Tibial nerve (tissue), 4 donors: ENCODE results near the gene SCN8A.

Experiments
- EP300 ChIP-seq, 2 donors: sonication (generic); formaldehyde crosslinking; IDR thresholded peaks; one replicate each; pipeline ENCODE4 v1.6.1; 2017; ENCODE audit warnings: antibody characterized with exemption in 2 of 2, mild to moderate bottlenecking in 1 of 2
- POLR2A ChIP-seq, 2 donors: fragments of 450-650 bp; IDR thresholded peaks; one replicate each; pipeline ENCODE4 v1.6.1; 2017; ENCODE audit warnings: antibody characterized with exemption in 2 of 2, mild to moderate bottlenecking in 2 of 2, moderate library complexity in 2 of 2
- TF ChIP-seq, protein P1 (sequence below), 5 experiments: fragments of 200-600 bp in 3 of 5; fragments of 450-650 bp in 2 of 5; sonication (generic) in 3 of 5; IDR thresholded peaks; one replicate each; pipeline ENCODE4 v1.5.1; 2016 to 2019; ENCODE audit warnings: antibody characterized with exemption in 5 of 5, mild to moderate bottlenecking in 3 of 5, moderate library complexity in 2 of 5

DNA sequence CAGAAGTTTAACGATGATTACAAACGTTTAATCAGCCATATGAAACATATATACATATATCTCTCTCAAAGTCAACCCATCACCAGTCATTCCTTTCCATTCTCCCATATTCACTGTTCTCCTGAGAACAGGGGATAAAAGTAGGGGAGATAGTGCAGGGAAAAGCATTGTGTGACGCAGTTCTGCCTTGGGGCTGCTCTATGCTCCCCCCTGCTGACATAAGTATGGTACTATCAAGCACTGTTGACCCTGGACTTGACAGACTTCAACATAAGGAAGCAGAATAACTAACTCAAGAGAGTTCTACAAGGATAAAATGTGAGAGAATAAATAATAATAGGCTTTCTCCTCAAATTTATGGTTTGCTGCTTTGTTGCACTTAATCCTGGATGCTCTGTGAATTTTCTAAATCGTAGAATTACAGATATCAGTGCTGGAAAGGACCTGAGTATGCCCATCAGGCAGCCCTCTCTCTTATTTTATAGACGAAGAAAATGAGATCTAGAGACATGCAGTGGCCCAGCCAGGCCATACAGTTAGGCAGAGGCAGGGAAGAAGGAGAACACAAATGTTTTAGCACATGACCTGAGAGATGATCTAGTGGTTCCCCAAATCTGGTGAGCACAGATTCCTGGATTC, 87.2 kb downstream of the SCN8A start:
- TF ChIP-seq, protein P1, sequence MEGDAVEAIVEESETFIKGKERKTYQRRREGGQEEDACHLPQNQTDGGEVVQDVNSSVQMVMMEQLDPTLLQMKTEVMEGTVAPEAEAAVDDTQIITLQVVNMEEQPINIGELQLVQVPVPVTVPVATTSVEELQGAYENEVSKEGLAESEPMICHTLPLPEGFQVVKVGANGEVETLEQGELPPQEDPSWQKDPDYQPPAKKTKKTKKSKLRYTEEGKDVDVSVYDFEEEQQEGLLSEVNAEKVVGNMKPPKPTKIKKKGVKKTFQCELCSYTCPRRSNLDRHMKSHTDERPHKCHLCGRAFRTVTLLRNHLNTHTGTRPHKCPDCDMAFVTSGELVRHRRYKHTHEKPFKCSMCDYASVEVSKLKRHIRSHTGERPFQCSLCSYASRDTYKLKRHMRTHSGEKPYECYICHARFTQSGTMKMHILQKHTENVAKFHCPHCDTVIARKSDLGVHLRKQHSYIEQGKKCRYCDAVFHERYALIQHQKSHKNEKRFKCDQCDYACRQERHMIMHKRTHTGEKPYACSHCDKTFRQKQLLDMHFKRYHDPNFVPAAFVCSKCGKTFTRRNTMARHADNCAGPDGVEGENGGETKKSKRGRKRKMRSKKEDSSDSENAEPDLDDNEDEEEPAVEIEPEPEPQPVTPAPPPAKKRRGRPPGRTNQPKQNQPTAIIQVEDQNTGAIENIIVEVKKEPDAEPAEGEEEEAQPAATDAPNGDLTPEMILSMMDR (IDR thresholded peaks at IDR 0.05), result peak in 4 of 5 experiments; percentile 23 to 39 (median 32)
- TF ChIP-seq EP300 (IDR thresholded peaks at IDR 0.05) (no peak), POLR2A (IDR thresholded peaks at IDR 0.05) (no peak)
